GM19239 (cell line): ENCODE measurements around the gene CPNE7.
"Not testable (repeated sequence)": the region's sequence is repeated elsewhere in the genome, so short reads cannot be mapped to it uniquely, and the experiment has no call there.

Source experiments
- DNase-seq: peaks from one replicate; pipeline ENCODE4 v3.0.0; 2011; ENCODE audit warnings: low spot score; ENCODE audit not compliant: insufficient read length
- FAIRE-seq: peaks from 2 replicates; lab custom pipeline; 2011; peaks lifted over from hg19 to GRCh38; lab: Jason Lieb, UNC

CPNE7 gene

DNA sequence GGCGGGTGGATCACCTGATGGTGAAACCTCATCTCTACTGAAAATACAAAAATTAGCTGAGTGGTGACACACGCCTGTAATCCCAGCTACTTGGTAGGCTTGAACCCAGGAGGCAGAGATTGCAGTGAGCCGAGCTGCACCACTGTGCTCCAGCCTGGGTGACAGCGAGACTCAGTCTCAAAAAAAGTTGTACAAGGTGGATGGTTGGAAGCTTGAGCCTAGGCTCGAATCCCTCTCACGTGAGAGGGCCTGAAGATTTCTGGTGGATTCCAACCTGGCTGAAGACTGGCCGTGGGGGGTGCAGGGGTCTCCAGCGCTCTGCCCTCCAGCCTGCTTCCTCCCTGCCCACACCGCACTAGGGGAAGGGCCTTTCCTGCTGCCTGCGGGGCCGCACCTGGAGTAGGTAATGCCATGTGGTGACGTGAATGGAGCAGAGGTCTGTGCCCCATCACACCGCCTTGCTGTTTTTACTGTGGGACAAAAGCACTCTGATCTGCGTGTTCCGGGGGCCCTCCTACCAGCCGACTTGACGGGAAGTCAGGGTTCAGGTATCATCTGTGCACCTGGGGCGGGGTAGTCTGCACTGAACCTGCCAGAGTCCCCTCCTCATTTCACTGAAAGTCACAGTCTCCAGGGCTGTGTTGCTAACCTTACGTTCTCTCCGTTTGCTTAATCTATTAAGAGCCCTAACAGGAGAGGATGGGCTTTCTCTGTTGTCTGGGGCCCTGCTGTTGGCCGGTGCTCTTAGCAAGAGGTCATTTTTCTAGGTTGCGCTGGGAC is 10.9 kb upstream of the CPNE7 start:
- FAIRE-seq (no peak), DNase-seq (no peak)

DNA sequence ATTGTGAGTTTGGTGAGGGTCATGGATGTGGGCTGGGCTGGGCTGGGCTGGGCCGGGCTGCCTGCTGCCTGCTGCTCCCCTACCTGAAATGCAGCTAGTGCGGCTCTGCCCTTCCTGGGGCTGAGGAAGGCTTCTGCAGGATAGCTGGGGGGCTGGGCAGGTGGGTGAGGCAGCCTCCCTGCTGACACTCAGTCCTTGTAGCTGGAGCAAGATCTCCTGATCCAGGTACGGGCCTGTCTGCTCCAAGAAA is 10.4 kb upstream of the CPNE7 start:
- DNase-seq (no peak), FAIRE-seq (no peak)

DNA sequence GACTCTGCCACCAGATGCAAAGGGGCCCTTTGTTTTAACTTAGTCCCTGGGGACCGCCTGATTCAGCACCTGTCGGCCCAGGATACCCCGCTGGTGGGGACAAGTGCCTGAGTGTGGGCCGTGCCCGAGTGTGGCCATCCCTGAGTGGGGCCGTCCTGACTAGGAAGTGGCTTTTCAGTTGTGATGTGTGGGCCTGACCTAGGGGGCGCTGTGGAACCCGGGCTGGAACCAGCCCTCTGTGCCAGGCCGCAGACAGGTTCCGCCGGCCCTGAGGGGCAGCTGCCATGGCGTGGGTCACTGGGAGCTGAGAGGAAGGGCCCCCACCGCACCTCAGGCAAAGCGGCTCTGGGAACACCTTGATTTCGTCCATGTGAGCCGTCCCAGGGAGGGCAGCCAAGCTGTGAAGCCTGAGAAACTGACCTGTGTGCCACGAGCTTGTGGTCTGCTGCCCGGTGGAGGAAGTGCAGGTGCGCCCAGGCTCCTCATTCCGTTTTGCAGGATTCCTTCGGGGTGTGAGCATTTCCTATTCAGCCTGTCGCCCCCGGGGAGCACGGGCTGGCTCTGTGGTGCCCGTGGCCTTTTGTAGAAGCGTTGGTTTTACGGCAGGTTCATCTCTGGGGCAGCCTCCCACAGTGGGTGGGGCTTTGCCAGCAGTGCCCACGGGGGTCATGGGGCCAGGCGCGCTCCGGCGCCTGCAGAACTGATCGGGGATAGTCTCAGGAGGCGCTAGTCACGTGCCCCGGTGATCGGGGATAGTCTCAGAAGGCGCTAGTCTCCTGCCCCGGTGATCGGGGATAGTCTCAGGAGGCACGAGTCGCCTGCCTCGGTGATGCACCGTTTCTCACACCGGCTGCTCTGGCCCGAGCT is 9.8 kb upstream of the CPNE7 start:
- DNase-seq = no peak

DNA sequence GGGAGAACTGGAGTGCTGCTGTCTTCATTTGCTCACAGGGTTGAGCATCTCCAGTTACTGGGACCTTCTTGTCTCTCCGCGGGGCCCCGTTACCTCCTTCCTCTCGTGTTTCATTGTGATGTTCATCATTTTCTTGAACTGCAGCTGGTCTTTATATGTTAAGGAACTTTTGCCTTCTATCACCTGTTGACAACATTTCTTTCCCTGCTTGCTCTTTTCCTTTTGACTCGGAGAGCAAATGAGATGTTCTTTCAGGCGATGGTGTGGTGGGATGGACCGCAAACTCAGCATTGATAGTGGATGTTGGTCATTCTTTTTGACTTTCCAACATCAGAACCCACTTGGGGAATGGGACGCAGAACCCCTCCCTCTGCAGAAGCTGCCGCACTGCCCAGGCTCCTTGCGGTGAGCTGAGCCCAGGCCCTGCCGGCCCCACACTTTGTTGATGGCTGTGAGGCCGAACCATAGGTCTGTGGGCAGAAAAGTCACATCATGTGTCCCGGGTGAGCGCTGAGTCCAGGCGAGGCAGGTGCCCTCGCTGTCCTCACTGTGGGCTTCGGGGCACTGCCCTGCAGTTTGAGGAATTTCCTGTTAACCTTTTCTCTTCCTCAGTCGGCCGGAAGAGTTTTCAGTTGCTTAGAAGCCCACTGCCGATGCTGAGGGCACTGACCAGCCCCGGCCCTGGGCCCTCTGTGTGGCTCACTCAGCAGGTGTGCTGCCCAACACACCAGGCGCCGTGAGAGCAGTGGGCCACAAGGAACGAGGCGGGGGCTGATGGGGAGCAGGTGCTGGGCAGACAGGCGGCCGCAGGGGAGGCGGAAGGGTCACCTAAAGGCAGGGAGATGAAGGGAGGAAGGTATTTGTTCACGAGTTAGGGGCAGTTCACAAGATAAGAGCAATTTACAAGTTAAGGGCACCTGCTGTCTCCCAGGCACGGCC is 7.6 kb upstream of the CPNE7 start:
- FAIRE-seq (no peak), DNase-seq (no peak)

More for the DNA sequence above, 9.8 kb upstream of the CPNE7 start:
- FAIRE-seq = no peak

DNA sequence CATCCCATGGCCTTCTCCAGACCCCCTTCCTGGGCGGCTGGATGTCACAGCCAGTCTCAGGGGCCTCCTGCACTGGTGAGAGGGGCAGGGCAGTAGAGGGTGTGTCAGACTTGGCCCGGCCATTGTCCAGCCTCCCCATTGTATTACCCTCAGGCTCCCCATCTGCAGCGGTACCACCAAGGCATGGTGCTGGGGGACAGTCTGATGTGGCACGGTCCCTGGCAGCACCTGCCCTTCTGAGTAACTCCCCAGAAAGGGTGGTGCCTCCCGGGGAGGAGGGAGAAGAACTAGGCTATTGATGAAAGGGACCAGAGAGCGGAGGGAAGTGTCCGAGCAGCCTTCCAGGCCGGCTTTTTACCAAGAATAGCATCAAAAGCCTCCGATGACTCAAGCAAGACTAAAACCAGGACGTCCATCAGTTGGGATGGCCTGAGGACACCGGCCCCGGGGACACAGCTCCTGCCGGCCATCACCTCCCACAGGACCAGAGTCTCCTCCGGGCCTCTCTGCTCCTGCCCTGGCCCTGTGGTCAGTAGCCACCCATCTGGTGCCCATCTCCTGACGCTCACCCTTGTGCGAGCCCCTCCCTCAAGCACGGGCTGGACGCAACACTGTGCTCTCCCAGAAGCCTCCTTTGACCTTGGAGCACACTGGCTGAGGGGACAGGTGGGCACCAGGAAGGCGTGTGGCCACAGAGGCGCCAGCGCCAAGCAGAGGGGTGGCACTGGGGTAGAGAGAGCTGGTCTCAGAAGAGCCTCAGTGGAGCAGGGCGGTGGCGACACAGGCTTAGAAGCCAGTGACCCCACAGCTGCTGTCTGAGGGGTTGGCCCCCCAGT is 5.8 kb upstream of the CPNE7 start:
- FAIRE-seq (no peak), DNase-seq (no peak)

DNA sequence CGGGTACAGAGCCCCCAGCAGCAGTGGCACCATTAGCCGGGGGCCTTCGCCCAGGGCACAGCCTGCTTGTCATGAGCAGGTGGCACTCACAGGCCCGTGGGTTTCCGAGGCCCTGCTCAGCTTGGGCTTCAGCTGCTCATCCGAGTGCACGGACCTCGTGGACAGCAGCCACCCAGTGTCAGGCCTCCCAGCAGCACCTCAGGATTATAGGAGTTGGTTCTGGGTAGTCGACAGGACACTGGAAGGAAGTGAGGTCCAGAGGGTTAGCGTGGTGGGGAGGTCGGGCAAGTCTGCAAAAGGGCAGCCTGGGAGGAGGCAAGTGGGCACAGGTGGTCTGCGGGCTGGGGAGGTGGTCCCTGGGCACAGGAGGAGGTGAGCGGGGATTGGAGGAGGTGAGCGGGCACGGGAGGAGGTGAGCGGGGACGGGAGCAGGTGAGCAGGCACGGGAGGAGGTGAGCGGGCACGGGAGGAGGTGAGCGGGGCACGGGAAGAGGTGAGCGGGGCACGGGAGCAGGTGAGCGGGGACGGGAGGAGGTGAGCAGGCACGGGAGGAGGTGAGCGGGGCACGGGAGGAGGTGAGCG is 5.1 kb upstream of the CPNE7 start:
- no peak for DNase-seq
- no peak for FAIRE-seq

DNA sequence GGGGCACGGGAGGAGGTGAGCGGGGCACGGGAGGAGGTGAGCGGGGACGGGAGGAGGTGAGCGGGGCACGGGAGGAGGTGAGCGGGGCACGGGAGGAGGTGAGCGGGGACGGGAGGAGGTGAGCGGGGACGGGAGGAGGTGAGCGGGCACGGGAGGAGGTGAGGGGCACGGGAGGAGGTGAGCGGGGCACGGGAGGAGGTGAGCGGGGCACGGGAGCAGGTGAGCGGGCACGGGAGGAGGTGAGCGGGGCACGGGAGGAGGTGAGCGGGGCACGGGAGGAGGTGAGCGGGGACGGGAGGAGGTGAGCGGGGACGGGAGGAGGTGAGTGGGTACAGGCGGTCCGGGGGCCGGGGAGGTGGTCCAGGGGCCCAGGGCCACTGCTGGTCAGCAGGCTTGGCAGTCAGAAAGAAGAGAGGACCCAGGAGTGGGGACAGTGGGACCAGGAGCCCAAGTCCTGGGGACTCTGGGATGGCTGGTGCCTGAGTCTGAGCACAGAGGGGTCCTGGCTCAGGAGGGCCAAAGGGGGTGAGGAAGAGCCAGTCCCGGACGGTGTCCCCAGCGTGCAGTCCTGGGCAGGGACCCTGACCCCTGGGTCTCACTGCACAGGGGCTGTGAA is 4.5 kb upstream of the CPNE7 start:
- DNase-seq, FAIRE-seq: not testable (repeated sequence)

DNA sequence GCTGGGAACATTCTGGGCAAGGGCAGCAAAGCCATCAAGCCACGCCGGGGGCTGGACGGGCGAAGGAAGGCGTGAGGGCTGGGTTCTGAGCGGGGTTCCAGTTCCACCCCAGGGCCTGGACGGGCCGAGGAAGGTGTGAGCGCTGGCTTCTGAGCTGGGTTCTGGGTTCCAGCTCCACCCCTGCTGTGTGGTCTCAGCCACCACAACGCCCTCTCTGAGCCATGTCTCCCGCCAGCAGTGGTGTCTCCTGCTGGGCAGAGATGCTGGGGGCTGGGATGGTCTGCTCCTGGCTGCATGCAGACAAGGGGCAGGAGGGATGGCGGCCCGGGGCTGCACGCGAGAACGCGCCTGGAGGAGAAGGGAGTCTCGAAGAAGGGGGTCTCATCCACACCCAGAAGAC is 3.9 kb upstream of the CPNE7 start:
- FAIRE-seq (no peak), DNase-seq (no peak)

DNA sequence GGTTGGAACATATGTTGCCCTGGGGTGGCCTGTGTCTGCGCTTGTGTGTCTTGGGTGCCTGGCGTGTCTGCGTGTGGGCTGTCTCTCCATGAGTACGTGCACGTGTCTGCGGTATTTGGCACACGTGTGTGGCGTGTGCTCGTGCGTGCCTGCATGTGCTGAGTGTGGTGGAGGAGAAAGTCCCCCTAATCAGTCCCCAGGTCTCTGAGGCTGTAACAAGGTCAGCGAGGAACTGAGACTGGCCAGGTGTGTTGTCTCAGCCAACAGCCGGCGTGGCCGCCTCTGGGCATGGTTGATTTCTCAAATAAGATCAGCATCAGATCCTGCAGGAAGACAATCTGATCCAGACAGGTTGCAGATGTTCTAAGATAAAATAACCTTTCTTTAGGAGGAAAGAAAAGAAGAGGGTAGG is 3.5 kb upstream of the CPNE7 start:
- DNase-seq = no peak
- FAIRE-seq = no peak

DNA sequence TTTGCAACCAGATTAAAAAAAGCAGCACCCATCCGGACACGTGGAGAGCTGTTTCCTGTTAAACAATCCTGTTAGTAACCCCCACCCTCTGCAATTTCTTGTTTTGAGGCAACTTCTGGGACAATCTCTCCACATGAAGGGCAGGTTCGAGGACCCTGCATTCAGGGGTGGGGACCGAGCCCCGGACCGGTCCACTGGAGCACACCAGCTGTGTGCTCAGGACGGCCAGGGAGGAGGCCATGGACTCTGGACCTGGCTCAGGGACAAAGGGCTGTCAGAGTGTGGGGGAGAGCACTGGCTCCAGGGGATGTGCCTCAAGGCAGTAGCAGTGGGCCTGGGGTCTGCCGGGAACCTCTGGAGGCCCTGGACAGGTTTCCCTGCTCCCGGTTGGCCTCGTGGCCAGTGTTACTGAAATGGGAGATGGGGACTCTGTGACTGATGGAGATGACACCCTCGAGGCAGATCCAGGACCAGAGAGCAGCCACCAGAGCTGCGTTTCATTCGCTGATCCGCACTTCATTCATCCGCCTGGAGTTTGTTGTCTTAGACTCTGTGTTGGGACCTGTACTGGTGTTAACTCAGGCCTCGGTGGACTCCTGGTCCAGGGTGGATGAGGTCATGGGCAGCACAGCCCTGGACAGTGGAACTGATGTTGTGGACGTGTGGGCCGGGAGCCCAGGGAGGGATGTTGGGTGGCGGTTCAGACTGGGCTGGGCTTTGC is 2.9 kb upstream of the CPNE7 start:
- no peak for DNase-seq

DNA sequence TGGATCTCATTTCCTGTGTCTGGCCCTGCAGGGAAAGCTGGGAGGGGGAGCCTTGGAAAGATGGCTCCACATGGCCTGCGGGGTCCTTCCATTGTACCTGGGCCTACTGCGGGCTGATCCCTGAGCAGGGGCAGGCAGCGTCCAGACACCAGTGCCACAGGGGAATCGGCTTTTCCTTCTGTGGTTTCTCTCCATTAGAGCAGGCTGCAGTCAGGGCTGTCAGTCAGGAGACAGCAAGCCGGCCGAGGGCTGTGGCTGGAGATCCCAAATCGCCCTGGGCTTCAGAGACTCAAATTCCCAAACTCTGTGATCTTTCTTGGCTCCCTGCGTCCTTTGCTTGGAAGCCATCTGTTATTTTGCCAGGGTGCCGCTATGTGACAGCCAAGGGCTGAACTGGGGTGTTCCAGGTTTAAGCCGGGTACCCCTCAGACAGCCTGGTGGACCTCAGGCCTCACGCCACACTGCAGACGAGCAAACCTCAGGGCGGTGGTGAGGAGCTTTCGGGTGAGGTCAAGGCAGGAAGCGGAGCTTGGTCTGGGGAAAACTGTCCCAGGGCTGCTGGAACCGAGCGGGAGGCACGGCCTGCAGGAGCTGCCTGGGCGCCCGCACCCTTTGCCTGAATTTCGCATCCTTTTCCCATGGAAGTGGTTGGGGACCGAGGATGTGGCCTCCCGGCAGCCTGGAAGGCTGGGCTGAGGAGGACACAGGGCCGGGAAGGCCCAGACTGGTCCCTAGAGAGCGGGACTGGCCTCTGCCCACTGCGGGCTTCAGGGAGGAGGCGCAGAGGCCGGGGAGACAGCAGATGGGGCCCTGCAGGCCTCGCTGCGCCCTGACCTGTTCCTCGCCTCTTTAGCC is 1.5 kb upstream of the CPNE7 start:
- no peak for FAIRE-seq
- no peak for DNase-seq

More for the DNA sequence above, 2.9 kb upstream of the CPNE7 start:
- no peak for FAIRE-seq

DNA sequence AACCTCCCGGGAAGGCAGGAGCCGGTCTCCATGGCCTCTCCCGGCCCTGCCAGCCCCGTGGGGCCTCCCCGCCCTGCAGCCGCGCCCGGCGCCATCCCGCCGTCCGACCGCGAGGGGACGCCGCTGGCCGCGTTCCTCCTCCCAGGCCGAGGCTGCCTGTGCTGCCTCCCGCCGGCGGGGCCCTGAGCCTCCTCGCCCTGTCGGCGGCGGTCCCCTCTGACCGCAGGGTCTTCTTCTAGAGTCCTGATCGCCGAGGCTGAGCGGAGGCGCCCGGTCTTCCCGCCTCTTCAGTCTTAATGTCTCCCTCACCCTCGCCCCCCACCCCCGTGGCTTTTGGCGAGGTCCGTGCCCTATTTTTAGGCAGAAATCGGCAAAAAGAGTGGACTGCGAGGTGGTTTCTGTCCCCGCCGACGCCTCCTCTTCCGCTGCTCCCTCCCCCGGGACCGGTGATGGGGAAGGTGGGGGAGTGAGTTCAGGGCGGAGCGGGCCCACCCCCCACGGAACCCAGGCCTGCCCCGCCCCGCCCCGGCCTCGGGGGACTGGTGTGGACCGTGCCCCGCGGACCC is 794 bp upstream of the CPNE7 start:
- FAIRE-seq (peak; percentile 59), DNase-seq (peak; percentile 96)

DNA sequence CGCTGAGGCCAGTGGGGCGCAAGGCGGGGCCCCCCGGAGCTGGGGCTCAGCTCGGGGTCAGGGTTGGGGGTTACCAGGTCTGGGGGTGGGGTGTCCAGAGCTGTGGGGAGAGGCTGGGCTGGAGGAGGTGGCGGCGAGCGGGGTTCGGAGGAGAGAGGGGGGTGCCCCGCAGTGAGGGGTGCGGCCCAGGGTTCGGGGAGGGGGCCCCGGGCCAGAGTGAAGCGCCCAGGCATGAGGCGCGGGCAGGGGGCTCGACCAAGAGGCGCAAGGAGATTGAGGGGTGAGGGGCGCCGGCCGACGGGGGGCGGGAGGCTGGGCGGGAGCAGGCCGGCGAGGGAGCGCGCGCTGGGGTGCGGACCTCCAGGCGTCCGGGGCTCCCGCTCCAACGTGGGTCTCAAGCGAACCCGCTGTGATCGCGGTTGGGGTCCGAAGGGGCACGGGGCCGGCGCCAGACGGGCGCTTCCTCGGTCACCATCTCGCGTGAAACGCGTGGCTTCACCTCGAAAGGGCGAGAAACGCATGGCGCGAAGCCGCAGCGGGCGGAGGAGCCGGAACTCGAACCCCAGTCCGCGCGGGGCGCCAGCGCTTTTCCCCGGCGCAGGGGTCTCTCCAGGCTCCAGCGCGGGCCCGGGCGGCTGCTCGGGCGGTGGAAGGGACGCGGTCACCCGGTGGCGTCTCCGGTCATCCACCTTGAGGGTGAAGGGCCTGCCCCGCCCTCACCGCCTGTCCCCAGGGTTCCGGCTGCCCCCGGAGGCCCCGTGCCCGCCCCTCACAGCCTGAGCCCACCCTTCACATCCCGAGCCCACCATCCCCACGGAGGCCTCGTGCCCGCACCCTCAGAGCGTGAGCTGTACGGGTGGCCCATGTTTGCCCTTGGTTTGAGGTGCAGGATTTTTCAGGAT is 846 bp downstream of the CPNE7 start:
- FAIRE-seq (no peak), DNase-seq (no peak)

DNA sequence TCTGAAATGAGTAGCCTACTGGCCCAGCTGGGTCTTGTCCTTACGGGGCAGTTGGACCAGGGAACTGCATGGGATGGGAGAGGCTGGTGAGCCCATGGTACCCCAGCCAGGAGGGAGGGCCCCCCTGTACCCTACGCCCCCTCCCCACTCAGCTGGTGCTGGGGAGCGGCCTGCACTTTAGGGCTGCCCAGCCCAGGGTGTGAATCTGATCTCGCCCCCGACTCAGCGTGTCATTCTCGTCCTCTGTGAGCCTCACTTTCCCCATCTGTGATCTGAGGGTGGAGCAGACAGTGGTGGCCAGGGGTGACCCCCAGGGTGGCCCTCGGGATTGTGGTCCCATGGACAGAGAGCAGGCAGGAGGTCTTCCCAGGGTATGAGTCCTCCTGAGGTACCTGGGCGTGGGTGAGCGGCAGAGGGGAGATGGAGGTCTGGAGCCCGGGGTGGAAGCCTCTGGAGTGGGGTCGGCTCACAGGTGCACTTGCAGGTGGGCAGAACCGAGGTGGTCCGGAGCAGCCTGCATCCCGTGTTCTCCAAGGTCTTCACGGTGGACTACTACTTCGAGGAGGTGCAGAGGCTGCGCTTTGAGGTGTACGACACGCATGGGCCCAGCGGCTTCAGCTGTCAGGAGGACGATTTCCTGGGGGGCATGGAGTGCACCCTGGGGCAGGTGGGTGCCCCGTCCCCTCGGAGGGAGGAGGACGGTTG is 1.6 kb downstream of the CPNE7 start:
- DNase-seq = no peak
- FAIRE-seq = no peak

DNA sequence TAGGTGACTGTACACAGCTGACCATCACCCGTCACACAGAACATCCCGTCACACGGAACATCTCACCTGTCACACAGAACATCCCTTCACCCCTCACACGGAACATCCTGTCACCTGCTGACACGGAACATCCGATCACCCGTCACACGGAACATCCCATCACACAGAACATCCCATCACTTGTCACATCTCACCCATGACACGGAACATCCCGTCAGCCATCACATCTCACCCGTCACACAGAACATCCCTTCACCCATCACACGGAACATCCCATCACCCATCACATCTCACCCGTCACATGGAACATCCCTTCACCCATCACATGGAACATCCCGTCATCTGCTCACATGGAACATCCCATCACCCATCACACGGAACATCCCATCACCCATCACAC is 3.8 kb downstream of the CPNE7 start:
- FAIRE-seq = no peak

More for the DNA sequence above, 3.8 kb downstream of the CPNE7 start:
- DNase-seq = no peak
